ENCODE data around the gene FAIM2.

The FAIM2 gene

DNA sequence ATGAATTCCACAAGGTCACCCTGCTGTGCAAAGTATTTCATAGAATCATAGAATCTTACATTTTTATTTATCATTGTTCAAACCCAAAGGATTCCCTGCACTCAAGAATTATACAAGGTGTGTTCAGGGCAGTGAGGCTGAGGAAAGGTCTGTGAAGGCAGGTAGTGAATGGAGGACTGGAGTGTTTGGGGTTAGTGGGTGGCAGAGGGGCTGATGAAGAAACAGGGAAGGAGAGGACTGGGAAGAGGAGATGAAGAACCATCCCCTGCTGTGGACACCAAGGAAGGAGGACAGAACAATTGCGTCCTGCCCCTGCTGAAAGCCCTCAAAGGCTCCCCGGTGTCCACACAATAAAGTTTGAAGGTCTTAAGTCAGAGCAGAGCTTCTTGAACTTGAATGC, 50.0 kb downstream of the FAIM2 start:
- no peak for DNase-seq

DNA sequence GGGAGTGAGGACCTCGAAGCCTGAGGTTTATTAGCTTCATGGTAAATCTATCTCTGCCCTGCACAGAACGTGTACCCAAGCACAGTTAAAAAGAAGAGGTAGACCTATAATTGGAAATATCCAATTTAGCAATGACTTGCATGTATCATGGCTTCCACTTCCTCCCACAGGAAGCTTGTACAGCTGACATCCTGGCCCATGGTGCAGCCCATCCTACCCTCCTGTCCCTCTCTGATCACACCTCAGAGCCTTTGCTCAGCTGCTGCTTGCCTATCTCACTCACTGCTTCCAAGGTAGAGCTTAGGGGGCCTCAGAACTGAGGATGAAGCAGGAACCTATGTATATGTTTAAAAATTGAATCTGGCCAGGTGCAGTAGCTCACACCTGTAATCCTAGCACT, 56.5 kb downstream of the FAIM2 start:
- no peak for DNase-seq

DNA sequence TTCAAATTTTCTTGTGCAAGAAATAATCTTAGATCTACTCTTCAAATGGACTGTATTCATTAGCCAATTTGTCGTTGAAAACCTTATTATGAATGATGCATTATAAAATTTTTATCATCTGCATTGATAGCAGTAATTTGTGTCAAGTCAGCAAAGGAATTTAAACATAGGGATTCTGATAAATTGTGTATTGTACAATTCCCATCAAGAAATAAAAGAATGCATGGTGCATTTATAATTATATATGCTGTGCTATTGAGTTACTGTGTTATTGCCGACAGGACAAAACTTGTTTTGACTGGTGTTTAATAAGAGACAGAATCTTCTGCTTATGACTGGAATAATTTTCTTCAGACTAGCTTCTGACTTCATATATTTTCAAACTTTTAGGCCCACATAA, 57.7 kb downstream of the FAIM2 start:
- DNase-seq = no peak

DNA sequence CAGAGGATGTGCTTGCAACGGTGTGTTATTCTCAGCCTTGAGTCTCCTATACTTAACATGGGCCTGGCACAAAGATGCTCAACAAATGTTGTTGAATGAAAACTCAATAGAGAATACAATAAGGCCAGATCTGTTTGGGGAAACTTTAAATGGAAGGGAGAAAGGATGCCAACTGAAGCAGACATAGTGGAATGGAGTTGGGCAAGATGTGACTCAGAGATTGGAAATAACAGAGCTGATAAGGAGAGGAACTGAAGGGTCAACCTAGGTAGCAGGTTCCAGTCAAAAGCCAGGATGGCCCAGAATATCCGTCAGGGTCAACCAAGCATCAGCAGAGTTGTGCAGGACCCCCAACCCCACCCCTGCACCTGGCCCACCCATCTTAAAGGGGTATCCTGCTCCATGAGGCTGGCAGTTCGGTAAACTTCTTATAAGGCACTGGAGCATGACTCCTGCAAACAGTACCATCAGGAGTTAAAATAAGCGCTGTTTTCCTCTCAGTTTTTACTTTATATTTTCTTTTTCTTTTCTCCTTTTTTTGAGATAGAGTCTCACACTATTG, 59.7 kb downstream of the FAIM2 start:
- no peak for DNase-seq

DNA sequence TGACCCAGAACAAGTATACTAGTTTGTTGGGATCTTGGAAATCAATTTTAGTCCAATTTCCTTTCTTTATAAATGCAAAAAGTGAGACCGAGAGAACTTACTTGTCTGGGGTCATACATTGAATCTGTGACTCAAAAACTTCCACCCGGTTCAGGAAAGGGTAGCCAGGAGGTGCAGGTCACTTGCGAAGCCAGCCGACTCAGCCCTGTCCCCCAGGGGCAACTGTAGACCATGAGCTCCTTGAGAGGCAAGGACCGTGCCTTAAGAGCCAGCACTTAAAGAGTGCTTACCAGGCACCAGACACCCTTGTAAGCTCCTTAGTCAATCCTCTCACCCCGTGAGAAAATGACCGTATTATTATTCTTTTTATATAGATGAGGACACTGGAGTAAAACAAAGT, 60.3 kb downstream of the FAIM2 start:
- no peak for DNase-seq

DNA sequence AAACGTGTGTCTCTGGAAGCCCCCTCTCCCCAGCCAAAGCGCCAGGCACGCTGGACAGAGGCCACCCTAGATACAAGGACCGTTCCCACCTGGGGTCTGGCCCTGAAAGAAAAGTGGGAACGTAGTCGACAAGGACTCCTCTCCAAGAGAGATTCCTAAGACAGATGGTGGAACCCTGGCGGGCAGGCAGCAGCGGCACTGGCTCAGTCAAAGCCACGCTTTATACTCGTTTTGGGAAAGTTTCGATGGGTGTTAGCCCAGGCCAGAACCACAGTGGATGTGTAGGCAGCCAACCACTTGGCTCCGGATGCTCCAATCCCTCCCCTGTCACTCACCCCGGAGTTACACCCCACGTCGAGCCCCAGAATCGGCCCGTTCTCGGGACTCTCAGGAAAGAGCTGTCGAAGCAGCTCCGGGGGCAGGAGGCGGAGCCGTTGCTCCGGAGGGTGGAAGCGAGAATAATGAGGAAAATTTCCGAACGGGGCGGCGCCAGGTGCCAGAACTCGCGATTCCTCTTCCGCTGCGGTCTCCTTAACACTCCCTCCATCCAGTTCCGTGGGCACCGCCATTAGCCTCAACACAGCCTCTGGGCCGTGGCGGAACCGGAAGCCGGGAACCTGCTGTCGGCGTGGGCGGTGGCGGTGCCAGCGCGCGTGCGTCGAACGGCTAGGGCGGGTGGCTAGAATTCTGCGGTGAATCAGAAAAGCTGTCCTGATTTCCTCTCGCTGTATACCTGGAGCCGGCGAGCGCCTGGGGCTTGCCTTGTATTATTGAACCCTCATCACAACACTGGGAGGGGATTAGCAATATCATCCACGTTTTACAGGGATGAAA, 61.0 kb downstream of the FAIM2 start, which contains the start of gene BCDIN3D:
TSS of gene BCDIN3D (minus strand) at position 588 of the 834 bp plus-strand sequence. CDS start at position 569, 19 bp downstream.
- DNase-seq = peak; percentile 96

DNA sequence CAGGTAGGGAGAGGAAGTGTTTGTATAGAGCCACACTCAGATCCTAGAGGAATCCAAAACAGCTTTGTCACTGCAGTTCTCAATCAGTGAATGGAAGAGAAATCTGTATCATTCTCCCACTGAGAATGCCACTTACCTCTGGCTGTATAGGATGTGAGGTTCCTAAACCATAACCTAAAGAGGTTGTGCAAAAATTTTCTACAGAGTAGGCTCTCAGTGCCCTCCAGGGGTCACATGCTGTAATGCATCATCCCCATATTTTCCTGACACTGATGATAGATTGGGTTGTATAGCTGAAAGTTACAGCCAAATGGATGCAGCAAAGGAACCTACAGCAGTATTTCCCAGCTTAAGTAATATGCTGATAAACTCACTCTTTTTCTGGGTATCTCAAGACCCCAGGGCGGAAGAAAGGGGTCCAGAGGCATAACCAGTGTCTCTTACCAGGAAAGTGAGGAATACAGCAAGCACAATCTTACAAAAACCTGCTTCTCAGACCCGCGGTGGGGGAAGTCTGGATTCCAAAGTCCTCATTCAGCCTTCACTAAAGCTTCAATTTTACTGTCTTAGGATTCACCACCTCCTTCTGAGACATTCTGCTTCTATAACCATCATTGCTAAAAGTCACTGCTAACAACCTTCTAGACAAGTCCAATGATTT, 64.6 kb downstream of the FAIM2 start:
- DNase-seq = peak; percentile 35

DNA sequence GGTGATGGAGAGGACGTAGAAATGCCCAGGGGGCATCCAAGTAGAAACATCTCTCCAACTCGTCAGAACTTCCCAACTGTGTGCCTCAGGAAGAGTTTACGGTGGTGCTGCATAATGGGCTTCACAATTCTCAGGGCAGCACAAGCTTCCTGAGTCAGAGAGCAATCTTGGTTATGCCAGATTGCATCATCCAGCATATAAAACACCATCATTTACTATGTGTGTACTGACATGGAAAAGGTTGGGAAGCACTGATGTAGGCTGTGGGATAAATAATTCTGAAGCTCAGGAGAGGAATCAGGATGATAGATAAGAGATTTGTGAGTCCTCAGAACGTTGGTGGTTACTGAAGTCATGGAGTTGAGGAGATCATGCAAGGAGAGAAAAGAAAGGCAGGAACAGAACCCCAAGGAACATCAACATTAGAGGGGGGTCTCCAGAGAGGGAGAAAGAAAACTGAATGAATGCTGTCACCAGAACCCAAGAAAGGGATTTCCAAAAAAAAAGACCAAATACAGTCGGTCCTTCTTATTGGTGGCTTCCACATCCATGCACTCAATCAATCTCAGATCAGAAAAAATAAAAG, 70.8 kb downstream of the FAIM2 start:
- no peak for DNase-seq

DNA sequence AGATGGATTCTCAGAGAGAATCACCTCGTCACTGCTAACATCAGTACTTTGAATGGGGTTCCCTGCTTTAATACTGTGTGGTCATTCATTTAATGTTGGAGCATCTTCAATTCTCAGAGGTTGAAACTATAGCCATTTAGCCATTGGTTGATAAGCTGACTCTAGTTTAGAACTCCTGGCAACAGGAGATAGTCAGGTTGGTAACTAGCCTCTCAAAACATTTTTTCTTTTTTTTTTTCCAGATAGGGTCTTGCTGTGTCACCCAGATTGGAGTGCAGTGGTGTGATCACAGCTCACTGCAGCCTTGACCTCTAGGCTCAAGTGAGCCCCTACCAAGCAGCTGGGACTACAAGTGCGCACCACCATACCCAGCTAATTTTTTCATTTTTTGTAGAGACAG, 72.0 kb downstream of the FAIM2 start:
- no peak for DNase-seq

DNA sequence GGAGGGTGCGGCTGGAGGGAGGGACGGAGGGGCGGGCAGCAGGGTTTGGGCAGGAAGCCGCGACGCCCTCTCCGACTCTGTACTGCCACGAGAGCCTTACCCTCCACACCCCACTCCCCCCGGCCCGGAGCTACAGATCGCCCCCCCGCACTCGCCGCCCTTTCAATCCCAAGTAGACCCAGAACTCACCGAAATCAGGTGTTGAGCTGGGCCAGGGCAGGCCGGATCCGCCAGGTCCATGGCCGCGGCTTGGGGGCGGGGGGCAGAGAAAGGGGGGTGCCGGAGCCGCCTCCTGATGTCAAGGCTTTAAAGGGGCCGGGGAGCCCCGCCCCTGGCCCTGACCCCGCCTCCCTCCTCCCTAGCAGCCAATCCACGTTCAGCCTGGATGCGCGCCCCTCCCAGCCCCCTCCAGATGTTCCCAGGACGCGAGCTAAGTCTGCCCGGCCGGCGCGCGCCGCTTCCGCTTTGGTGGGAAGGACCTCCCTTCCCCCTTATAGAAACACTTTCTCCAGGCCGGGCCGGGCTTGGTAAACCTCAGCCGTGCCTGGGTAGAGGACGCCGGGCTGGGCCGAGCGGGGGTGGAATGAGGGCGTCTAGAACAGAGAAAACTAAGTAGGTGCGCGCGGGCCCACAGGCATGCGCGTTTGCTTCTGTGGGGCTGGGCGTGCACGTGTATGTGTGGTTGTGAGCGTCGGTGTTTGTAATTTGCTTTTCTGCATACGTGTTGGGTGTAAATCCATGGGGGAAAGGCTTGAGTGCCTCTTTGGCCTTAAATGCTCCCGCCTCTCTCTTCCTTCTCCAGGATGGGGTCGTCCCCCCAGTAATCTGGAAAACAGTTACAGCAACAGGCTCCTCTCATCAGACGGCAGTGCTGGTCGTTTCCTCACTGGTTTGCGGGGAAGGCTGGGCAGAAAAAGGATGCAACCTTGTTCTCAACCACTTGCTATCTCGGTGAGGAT, 75.3 kb downstream of the FAIM2 start, which contains the start of gene NCKAP5L:
TSS of gene NCKAP5L (minus strand) at position 281 of the 959 bp plus-strand sequence. CDS start 24,369 bp downstream, outside the sequence.
- DNase-seq = peak; percentile 96

DNA sequence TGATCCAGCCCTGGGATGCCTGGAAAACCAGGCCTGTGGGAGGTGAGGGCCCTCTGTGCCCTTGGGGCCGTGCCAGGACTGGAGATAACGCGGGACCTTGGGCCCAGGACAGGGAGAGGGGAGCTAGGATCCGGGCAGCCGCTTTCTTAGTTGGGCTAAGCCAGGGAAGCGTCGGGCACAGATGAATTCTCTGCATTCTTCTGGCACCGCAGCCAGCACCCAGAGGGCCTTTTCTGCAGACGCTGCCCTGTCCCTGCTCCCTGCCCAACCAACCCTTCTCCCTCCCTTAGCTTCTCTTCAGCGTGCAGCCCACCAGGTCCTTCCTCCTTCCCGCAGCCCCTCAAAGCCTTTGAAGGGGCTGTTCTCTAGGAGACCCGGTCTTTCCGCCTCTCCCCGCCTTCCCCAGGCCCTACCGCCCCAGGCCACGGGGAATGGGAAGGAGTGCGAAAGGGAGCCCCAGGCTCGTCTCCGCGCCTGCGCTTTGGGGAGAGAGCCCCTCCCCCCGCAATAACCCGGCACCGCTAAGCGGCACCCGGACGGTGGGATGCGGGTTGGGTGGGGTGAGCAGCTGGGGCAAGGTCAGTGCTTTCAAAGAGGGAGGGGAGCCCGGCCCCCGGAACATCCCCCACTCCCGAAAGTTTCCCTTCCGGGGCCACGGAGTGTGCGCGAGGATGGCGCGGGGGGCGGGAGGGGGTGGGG, 76.2 kb downstream of the FAIM2 start:
- DNase-seq = peak; percentile 62

DNA sequence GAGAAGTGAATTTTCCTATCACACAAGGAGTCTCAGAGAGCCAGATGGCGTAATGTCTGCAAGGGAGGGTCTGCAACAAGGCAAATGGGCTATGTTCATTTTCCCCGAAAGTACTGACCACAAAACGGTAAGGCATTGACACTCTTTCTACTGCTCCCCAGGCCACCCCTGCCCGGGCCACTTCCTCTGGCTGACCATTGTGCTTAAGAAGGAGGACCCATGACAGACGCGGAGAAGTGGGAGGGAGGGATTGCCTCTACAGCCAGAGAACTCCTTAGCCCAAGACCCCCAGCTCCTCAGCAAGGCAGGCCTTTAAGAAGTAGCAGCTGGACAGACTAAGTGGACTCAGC, 76.7 kb downstream of the FAIM2 start:
- no peak for DNase-seq

DNA sequence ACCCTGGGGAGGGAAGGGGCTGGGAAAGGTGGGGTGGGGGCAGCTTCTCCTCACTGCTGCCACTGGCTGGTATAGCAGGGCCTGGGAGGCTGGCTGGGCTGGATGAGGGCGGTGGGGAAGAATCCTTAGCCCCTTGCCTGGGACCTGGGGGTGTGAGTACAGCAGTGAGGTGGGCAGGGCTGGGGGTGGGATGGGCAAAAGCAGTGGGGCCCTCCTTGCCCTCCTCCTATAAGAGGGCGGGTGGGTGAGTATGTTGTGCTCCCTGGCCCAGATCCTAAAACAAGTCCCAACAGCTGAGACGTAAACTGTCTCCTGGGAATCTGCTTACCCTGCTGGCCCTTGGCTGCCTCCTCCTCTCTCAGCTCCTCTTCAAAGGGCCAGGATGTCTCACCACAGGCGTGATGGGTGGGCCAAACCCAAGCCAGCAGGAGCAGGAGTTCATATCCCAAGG, 77.7 kb downstream of the FAIM2 start:
- DNase-seq = no peak

DNA sequence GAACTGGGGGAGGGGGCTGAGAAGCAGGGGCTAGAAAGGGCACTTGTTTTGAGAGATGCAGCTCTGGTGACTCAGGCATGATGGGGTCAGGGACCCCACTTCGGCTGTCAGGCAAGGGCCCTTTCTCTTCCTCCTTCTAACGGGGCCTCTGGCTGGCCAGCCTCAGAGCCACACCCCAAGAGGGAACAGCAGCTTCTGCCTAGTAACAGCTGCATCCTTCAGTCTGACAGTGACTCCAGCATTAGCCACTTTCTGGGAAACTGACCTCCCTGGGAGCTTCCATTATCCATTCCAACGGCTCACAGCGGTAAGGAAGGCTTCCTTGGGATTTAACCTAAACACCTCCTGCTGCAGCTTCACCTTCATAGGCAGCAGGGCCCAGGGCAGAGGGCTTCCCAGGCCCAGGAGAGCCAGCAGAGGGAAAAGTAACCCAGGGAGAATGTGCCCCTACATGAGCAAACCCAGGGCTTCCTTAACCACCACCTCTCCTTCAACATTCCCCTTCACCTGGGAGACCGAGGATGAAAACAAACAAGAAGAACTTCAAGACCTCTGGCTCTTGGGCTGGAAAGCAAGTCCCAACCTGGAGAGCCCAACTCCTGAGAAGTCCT, 78.2 kb downstream of the FAIM2 start:
- no peak for DNase-seq

DNA sequence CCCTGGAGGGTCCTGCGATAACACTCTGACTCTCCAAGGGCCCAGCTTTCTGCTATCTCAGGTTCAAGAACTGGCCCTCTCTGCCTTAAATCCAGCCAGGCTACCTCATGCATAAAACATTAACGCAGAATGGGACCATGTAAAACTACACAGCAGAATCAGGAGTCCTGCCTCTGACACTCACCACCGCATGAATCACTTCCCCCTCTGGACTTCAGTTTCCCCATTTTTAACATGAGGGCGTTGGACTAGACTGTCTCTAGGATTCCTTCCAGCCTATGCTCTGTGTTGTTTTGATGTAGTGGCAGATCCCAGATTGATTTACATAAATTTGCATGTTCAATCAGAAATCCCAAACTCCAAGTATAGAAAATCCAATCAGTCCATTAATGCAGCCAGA, 78.8 kb downstream of the FAIM2 start:
- no peak for DNase-seq

DNA sequence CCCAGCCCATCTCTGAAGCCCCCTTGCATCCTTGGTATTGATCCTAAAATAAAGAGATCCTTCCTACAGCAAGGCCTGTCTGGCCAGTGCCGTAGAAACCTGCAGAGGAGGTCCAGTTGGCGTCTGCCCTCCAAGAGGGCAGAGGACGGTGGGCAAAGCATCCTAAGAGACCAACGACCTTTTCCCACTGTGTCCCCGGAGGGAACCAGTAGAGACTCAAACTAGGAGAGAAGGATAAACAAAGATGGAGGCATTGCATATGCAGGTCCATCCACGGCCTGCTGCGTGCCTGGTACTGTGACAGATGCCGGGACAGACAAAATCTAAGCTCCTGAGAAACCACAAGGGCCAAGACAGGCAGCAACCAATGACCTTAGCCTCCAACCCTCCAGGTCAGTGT, 79.3 kb downstream of the FAIM2 start:
- DNase-seq = no peak

DNA sequence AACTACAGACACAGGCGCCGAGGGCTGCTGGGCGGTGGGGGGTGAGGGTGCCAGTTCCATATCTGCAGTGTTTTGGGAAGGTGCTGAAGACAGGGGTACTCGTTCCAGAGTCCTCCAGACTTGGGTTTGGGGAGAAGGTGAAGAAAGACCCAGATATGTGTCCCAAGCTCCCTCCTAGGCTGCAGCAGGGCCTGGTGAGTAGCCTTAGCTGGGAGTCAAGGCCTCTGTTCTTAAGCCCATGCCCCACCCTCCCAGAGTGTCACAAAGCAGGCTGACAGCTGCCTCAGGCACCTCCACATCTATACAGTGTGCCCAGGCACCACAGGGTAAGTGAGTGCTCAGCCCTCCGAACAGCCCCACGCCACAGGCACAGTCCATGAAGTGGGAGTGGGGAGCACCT, 79.7 kb downstream of the FAIM2 start:
- DNase-seq = no peak

DNA sequence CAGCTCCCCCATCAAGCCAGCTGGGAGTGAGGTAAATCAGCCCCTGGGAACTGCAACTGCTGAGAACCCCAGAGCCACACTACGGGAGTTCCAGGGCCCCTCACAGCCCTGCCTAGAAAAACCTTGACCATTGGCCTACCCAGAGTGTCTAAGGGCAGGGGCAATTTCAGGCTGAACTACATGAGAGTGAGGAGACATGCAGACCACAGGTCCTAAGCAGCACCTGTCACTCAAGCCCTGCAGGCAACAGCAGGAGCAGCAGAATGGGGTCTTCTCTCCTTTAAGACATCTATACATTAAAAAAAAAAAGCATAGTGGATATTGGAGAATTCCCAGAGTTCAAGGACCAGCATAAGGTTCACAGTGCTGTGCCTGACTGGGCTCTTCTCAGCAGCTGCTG, 80.3 kb downstream of the FAIM2 start:
- no peak for DNase-seq

DNA sequence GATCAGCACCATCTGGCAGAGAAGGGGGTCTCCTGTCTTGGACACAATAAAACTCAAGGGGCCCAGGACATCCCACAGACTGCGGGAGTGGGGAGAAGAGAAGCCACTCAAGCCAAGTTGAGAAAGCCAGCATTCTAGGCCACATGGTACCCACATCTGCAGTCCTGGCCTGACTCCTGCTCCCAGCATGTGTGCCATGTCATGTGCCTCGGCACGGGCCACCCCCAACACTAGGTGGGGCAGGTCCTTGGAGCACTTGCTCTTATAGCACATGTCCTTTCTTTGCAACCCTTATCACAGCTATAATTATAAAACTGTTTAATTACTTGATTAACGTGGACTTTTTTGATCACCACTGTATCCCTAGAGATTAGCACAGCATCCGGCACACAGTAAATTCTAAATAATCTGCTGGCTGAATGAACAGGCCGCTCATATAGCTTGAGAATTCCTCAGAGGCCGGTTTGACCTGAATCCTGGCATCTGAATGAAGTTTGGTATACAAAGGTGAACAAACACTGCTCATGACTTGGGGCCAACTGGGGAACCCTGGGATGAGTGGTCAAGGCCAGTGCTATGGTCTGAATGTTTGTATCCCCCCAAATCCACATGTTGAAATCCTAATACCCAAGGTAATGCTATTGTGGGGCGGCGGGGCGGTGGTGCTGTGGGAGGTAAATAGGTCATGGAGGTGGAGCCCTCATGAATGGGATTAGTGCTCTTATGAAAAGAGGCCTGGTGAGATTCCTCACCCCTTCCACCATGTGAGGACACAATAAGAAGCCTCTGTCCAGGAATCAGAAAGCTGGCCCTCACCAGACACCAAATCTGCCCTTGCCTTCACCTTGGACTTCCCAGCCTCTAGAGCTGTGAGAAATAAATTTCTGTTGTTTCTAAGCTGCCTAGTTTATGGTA, 82.1 kb downstream of the FAIM2 start:
- DNase-seq = no peak

DNA sequence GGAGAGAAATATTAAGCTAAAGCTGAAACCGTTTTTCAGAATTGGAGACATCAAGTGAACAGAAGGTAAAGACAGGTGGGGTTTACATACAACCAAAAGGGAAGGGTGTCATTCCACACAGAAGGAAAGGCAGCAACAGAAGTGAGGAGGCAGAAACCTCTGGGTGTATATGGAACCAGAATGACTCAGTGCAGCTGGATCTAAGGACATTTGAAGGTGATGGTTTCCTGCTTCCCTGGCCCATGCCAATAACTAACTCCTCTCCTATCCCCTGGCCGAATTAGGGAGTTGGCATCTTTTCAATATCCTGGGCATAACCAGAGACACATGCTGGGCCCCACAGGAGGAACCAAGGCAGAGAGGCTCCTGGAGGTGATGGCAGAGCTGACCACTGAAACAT, 83.9 kb downstream of the FAIM2 start:
- no peak for DNase-seq
